Suprapubic skin (tissue), 4 donors: ENCODE measurements around the gene HECA. TPM values are rescaled to one million over a fixed set of nuclear protein-coding genes. Genes with fewer than 3 reads are reported as not detected.

Experiments used
- DNase-seq, 2 donors: peaks; one replicate each; pipeline ENCODE4 v3.0.0-alpha.2; 2019; ENCODE audit warnings: low spot score in 2 of 2
- H3K27ac ChIP-seq: fragments of 200-600 bp; sonication (generic); one replicate; pipeline ENCODE4 v1.5.1; 2019
- H3K27me3 ChIP-seq: fragments of 200-600 bp; sonication (generic); one replicate; pipeline ENCODE4 v1.5.1; 2019
- H3K36me3 ChIP-seq: fragments of 200-600 bp; sonication (generic); one replicate; pipeline ENCODE4 v1.5.1; 2019
- H3K4me1 ChIP-seq: fragments of 200-600 bp; sonication (generic); one replicate; pipeline ENCODE4 v1.5.1; 2019
- H3K4me3 ChIP-seq: fragments of 200-600 bp; sonication (generic); one replicate; pipeline ENCODE4 v1.5.1; 2019; ENCODE audit warnings: mild to moderate bottlenecking
- H3K9me3 ChIP-seq: fragments of 200-600 bp; sonication (generic); one replicate; pipeline ENCODE4 v1.5.1; 2019
- EP300 ChIP-seq: sonication (generic); formaldehyde crosslinking; IDR thresholded peaks from one replicate; pipeline ENCODE4 v1.6.1; 2017; ENCODE audit warnings: antibody characterized with exemption
- POLR2A ChIP-seq, 2 donors: fragments of 450-650 bp; IDR thresholded peaks; one replicate each; pipeline ENCODE4 v1.6.1; 2017; ENCODE audit warnings: antibody characterized with exemption in 2 of 2, mild to moderate bottlenecking in 2 of 2, moderate library complexity in 2 of 2
- POLR2AphosphoS5 ChIP-seq, 3 donors: sonication (generic); formaldehyde crosslinking; IDR thresholded peaks; one replicate each; pipeline ENCODE4 v1.6.1; 2017; ENCODE audit warnings: antibody characterized with exemption in 3 of 3
- WGBS: methylation state at CpG from one replicate; pipeline ENCODE4 v1.1.5; 2018; 5-methylcytosine and 5-hydroxymethylcytosine counted together
- total RNA-seq, 4 donors: library from RNA; depleted of rRNA; stranded (reverse); fragments of >200 nt; gene quantifications; one replicate each; pipeline ENCODE4 v1.1.0, GENCODE V29; 2016
- TF ChIP-seq, protein P1 (sequence below), 2 donors: fragments of 200-600 bp in 1 of 2; fragments of 450-650 bp in 1 of 2; sonication (generic) in 1 of 2; IDR thresholded peaks; one replicate each; pipeline ENCODE4 v1.5.1; 2016 to 2019; ENCODE audit warnings: antibody characterized with exemption in 2 of 2, mild to moderate bottlenecking in 1 of 2, moderate library complexity in 1 of 2

Gene HECA
- total RNA-seq, 4 donors from 2014 or later: 56.7 to 101 (median 67.2) TPM

- TF ChIP-seq, protein P1, sequence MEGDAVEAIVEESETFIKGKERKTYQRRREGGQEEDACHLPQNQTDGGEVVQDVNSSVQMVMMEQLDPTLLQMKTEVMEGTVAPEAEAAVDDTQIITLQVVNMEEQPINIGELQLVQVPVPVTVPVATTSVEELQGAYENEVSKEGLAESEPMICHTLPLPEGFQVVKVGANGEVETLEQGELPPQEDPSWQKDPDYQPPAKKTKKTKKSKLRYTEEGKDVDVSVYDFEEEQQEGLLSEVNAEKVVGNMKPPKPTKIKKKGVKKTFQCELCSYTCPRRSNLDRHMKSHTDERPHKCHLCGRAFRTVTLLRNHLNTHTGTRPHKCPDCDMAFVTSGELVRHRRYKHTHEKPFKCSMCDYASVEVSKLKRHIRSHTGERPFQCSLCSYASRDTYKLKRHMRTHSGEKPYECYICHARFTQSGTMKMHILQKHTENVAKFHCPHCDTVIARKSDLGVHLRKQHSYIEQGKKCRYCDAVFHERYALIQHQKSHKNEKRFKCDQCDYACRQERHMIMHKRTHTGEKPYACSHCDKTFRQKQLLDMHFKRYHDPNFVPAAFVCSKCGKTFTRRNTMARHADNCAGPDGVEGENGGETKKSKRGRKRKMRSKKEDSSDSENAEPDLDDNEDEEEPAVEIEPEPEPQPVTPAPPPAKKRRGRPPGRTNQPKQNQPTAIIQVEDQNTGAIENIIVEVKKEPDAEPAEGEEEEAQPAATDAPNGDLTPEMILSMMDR (IDR thresholded peaks at IDR 0.05): no peak
- no peak for TF ChIP-seq POLR2AphosphoS5 (IDR thresholded peaks at IDR 0.05)
- no peak for TF ChIP-seq EP300
- no peak for TF ChIP-seq POLR2A (IDR thresholded peaks at IDR 0.05)
- H3K36me3 ChIP-seq: peaks cover 54% of the 10 kb centered on the region
- H3K4me1 ChIP-seq: no peaks in the 10 kb centered on the region
- no peaks in the 10 kb centered on the region for H3K27me3 ChIP-seq
- no peak for DNase-seq
- no peaks in the 10 kb centered on the region for H3K9me3 ChIP-seq
- no peak overlapping the region for H3K4me3 ChIP-seq
- H3K27ac ChIP-seq: no peak overlapping the region
These were observed 40.1 kb downstream of the HECA start for GRCh38 chr6:139174961-139175360.

GRCh38 chr6:139175389-139175948, 40.6 kb downstream of the HECA start:
- H3K4me3 ChIP-seq: no peak overlapping the region
- H3K27me3 ChIP-seq: no peaks in the 10 kb centered on the region
- no peak for DNase-seq
- WGBS: 75% methylated on average over 4 of the region's 4 CpGs
- H3K4me1 ChIP-seq: no peaks in the 10 kb centered on the region
- no peak overlapping the region for H3K27ac ChIP-seq
- TF ChIP-seq POLR2AphosphoS5 (IDR thresholded peaks at IDR 0.05) (no peak), EP300 (no peak), POLR2A (IDR thresholded peaks at IDR 0.05) (no peak)
- TF ChIP-seq, protein P1 (IDR thresholded peaks at IDR 0.05): no peak
- peaks cover 60% of the 10 kb centered on the region for H3K36me3 ChIP-seq
- H3K9me3 ChIP-seq: no peaks in the 10 kb centered on the region

- Histone ChIP-seq H3K4me1 (no peaks in the 10 kb centered on the region), H3K27ac (no peak overlapping the region), H3K9me3 (no peaks in the 10 kb centered on the region), H3K36me3 (peaks cover 52% of the 10 kb centered on the region), H3K4me3 (no peak overlapping the region), H3K27me3 (no peaks in the 10 kb centered on the region)
- TF ChIP-seq POLR2A (IDR thresholded peaks at IDR 0.05): no peak
- DNase-seq: no peak
- WGBS: 96% methylated on average over 6 of the region's 6 CpGs
These were observed 46.4 kb downstream of the HECA start for GRCh38 chr6:139181236-139181635.

DNA sequence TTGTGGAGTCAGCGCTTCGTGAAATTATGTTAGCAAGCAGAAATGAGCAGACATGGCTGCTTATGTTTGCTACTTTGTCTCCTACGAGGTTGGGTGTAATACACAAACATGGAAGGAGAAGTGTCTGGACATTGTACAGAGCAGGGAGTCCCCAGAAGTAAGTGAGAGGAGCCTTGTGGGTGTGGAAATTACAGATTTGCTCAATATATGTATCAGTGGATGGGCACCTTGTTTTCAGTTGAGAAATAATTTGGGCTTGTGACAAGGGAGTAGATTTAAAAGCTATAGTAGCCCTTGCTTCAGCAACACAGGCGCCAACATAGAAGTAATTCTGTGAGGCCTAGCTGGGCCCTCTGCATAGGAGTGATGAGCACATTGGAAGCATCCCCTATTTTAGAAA, 49.2 kb downstream of the HECA start:
- Histone ChIP-seq H3K9me3 (no peaks in the 10 kb centered on the region), H3K4me3 (no peak overlapping the region), H3K27ac (no peak overlapping the region), H3K4me1 (no peaks in the 10 kb centered on the region), H3K27me3 (no peaks in the 10 kb centered on the region), H3K36me3 (peaks cover 24% of the 10 kb centered on the region)
- WGBS: 93% methylated on average over 4 of the region's 4 CpGs
- no peak for DNase-seq
- TF ChIP-seq POLR2AphosphoS5 (IDR thresholded peaks at IDR 0.05) (no peak), EP300 (no peak), POLR2A (IDR thresholded peaks at IDR 0.05) (no peak)
- TF ChIP-seq, protein P1 (IDR thresholded peaks at IDR 0.05): no peak

DNA sequence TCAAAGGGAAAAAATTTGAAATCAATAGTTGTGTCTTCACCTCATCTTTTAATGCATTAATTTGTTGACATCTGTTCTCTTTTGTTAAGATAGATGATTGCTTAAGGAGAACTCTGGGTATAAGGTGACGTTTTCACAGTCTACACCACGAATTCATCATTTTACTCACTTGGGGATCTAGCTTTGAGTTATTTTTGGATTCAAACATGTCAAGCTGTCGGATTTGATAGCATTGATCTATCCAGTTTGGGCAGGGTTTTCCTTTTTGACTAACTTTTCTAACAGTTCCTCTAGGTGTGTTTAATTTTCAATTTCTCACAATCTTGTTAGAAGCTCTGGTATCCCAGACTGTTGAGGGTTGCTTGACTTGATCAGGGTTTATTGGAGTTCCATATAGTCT, 49.6 kb downstream of the HECA start:
- WGBS: 83% methylated on average over 3 of the region's 3 CpGs
- TF ChIP-seq POLR2AphosphoS5 (IDR thresholded peaks at IDR 0.05): no peak
- TF ChIP-seq POLR2A (IDR thresholded peaks at IDR 0.05): no peak
- no peak for TF ChIP-seq EP300
- TF ChIP-seq, protein P1 (IDR thresholded peaks at IDR 0.05): no peak
- no peak for DNase-seq
- Histone ChIP-seq H3K36me3 (peaks cover 19% of the 10 kb centered on the region), H3K9me3 (no peaks in the 10 kb centered on the region), H3K27ac (no peak overlapping the region), H3K27me3 (no peaks in the 10 kb centered on the region), H3K4me1 (no peaks in the 10 kb centered on the region), H3K4me3 (no peak overlapping the region)

DNA sequence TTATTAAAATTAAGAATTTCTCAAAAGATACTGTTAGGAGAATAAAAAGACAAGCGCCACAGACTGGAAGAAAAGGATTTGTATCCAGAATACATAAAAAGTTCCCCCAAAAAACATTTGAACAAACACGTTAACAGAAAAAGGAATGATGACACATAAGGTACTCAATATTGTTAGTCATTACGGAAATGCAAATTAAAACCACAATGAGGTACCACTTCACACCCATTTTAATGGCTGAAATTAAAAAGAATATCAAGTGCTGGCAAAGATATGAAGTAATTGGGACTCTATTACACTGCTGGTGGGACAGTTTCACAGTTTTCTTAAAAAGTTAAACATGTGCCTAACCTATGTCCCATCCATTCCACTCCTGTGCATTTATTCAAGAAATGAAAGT, 51.4 kb downstream of the HECA start:
- H3K4me1 ChIP-seq: no peaks in the 10 kb centered on the region
- 82% methylated on average over 3 of the region's 3 CpGs for WGBS
- H3K27me3 ChIP-seq: no peaks in the 10 kb centered on the region
- no peak overlapping the region for H3K27ac ChIP-seq
- H3K9me3 ChIP-seq: no peaks in the 10 kb centered on the region
- H3K36me3 ChIP-seq: peaks cover 4% of the 10 kb centered on the region
- H3K4me3 ChIP-seq: no peak overlapping the region
- no peak for DNase-seq
- TF ChIP-seq POLR2AphosphoS5 (IDR thresholded peaks at IDR 0.05): no peak
- TF ChIP-seq EP300: no peak
- TF ChIP-seq POLR2A (IDR thresholded peaks at IDR 0.05): no peak
- TF ChIP-seq, protein P1 (IDR thresholded peaks at IDR 0.05): no peak
